ENCODE data around the gene FASTKD1.
"Not testable (repeated sequence)": the region's sequence is repeated elsewhere in the genome, so short reads cannot be mapped to it uniquely, and the experiment has no call there.

The FASTKD1 gene

DNA sequence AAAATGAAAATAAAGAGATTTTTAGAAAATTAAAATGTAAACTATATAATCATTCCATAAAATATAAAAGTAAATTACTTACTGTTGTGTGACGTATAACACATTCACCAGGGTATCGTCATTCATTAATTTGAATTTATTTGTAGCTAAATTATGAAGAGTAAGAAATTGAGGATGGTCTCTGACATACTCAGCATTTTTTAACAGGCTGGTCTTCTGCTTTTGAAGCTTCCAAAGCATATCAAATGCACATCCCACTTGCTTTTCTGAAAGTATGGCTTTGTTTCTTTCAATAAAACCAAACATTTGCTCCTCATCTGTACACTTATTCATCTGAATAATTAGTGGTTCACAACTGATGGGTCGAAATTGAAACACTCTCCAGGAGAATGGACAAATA is 2.1 kb downstream of the FASTKD1 start:
- DNase-seq (ENCODE audit: low spot score), result no peak
- in situ Hi-C loops (cut with MboI; ENCODE audit: low sequenced_read_pairs, unreplicated experiment), result no loop called here
- TF ChIP-seq, protein P1, sequence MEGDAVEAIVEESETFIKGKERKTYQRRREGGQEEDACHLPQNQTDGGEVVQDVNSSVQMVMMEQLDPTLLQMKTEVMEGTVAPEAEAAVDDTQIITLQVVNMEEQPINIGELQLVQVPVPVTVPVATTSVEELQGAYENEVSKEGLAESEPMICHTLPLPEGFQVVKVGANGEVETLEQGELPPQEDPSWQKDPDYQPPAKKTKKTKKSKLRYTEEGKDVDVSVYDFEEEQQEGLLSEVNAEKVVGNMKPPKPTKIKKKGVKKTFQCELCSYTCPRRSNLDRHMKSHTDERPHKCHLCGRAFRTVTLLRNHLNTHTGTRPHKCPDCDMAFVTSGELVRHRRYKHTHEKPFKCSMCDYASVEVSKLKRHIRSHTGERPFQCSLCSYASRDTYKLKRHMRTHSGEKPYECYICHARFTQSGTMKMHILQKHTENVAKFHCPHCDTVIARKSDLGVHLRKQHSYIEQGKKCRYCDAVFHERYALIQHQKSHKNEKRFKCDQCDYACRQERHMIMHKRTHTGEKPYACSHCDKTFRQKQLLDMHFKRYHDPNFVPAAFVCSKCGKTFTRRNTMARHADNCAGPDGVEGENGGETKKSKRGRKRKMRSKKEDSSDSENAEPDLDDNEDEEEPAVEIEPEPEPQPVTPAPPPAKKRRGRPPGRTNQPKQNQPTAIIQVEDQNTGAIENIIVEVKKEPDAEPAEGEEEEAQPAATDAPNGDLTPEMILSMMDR (IDR thresholded peaks at IDR 0.05; ENCODE audit: borderline replicate concordance, control extremely low read depth, extremely low read depth, insufficient read depth, missing control alignments), result no peak

DNA sequence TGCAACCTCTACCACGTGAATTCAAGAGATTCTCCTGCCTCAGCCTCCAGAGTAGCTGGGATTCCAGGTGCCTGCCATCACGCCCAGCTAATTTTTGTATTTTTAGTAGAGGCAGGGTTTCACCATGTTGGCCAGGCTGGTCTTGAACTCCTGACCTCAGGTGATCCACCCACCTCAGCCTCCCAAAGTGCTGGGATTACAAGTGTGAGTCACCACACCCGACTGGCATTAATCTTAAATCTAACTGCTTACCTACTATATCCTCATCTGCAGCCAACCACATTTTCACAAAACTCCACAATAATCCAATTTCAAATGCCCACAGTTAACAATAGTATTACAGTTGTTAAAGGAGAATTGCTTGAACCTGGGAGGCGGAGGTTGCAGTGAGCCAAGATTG is 2.9 kb downstream of the FASTKD1 start:
- in situ Hi-C loops (cut with MboI; ENCODE audit: low sequenced_read_pairs, unreplicated experiment); DNase-seq (ENCODE audit: low spot score): not testable (repeated sequence)

DNA sequence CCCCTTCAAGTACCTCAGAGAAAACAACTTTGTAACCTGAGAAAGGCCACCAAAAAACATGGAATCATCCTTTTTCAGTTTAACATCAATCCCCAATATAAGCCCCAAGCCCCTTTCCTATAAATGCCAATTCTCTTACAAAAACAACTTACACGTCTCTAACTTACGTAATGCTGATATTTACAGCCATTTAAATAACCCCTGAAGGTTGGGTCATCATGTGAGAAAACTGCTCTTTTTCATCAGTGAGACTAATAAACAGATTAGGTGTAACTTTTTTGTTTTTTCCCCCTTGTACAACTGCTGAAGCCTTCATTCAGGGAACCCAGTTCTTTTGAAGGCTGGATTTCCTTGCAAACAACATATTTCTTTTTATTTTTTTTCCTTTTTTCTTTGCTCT is 3.7 kb downstream of the FASTKD1 start:
- DNase-seq (ENCODE audit: low spot score), result no peak
- TF ChIP-seq, protein P1 (IDR thresholded peaks at IDR 0.05; ENCODE audit: borderline replicate concordance, control extremely low read depth, extremely low read depth, insufficient read depth, missing control alignments), result no peak
- in situ Hi-C loops (cut with MboI; ENCODE audit: low sequenced_read_pairs, unreplicated experiment), result no loop called here

DNA sequence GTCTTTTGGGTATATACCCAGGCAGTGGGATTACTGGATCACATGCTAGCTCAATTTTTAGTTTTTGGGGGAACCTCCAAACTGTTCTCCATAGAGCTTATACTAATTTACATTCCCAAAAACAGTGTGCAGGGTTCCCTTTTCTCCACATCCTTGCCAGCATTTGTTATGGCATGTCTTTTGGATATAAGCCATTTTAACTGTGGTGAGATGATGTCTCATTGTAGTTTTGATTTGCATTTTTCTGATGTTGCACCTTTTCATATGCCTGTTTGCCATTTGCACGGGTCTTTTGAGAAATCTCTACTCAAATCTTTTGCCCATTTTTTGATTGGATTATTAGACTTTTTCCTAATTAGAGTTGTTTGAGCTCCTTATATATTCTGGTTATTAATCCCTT is 8.0 kb downstream of the FASTKD1 start:
- in situ Hi-C loops (cut with MboI; ENCODE audit: low sequenced_read_pairs, unreplicated experiment), result no loop called here

DNA sequence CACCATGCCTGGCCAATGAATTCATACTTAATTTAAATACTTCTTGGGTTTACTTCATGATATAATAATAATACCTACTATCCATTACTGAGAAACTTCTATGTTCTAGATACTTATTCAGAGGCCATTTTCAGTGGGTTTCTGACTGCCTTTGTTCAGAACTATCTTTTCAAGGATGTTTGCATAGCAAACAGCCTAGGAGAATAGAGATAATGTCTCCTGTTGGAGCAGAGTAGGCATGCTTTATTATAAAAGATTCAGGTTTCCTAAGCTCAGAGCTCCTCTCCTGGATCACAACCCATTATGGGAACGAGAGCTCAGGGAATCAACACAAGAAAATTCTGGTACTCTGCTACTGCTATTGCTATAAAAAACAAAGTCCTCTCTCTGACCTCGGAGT is 11.1 kb downstream of the FASTKD1 start:
- DNase-seq (ENCODE audit: low spot score), result no peak
- TF ChIP-seq, protein P1 (IDR thresholded peaks at IDR 0.05; ENCODE audit: borderline replicate concordance, control extremely low read depth, extremely low read depth, insufficient read depth, missing control alignments), result no peak
- in situ Hi-C loops (cut with MboI; ENCODE audit: low sequenced_read_pairs, unreplicated experiment), result no loop called here

More for the DNA sequence above, 8.0 kb downstream of the FASTKD1 start:
- TF ChIP-seq, protein P1 (IDR thresholded peaks at IDR 0.05; ENCODE audit: borderline replicate concordance, control extremely low read depth, extremely low read depth, insufficient read depth, missing control alignments), result no peak
- DNase-seq (ENCODE audit: low spot score), result no peak

DNA sequence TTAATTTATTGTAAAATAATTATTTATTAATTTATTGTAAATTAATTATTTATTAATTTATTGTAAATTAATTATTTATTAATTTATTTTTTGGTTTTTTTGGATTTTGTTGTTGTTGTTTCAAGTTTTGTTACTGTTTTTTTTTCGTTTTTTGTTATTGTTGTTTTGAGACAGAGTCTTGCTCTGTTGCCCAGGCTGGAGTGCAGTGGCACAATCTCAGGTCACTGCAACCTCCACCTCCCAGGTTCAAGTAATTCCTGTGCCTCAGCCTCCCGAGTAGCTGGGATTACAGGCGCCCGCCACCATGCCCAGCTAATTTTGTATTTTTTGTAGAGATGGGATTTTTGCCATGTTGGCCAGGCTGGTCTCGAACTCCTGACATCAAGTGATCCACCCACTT is 11.6 kb downstream of the FASTKD1 start:
- in situ Hi-C loops (cut with MboI; ENCODE audit: low sequenced_read_pairs, unreplicated experiment); DNase-seq (ENCODE audit: low spot score): not testable (repeated sequence)

DNA sequence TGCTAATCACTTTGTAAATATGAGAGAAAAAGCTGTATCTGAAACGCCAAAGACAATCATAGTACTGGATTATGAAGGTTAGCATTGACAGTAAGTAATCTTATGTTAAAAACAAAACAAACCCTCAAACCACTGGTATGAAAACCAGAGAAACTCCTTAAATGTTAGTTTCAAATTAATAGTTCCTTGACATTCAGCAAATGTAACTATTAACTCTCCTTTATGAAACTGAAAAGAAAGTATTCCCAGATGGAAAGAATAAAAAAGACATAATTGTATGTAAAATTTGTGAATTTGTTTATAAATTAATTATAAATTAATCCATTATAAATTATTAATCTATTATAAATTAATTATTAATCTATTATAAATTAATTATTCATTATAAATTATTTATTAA is 12.3 kb downstream of the FASTKD1 start:
- in situ Hi-C loops (cut with MboI; ENCODE audit: low sequenced_read_pairs, unreplicated experiment), result no loop called here
- DNase-seq (ENCODE audit: low spot score), result no peak
- TF ChIP-seq, protein P1 (IDR thresholded peaks at IDR 0.05; ENCODE audit: borderline replicate concordance, control extremely low read depth, extremely low read depth, insufficient read depth, missing control alignments), result no peak

DNA sequence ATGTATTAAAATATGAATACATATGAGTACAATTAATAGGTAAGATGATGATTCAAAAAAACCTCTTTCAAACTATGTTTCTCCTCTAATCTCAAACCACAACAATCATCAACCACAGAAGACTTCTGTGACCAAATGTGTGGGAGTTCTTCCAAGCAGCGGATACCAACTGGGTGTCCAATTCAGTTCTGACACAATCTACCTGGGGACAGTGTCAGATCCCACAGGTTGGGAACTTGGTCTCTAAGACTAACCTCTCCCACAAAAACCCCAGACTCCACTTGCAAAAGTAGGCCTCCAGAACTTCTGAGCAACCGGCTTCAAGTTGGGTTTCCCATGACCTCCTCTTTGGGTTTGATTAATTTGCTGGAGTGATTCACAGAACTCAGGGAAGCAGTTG is 26.9 kb downstream of the FASTKD1 start:
- DNase-seq (ENCODE audit: low spot score), result no peak
- TF ChIP-seq, protein P1 (IDR thresholded peaks at IDR 0.05; ENCODE audit: borderline replicate concordance, control extremely low read depth, extremely low read depth, insufficient read depth, missing control alignments), result no peak
- in situ Hi-C loops (cut with MboI; ENCODE audit: low sequenced_read_pairs, unreplicated experiment), result no loop called here
